Hematopoietic multipotent progenitor cell treated with erythropoietin and hydrocortisone succinate and interleukin-3 and kit ligand, for 4 days (in vitro differentiated cells): Measurements from ENCODE around the gene SRRD.
"Not testable (repeated sequence)": the region's sequence is repeated elsewhere in the genome, so short reads cannot be mapped to it uniquely, and the experiment has no call there.

ENCODE experiments used
- DNase-seq: peaks from one replicate; pipeline ENCODE4 v3.0.0-alpha.2; 2015

Gene SRRD

GRCh38 chr22:26525946-26526564 is 42.4 kb downstream of the SRRD start:
- DNase-seq = no peak

DNA sequence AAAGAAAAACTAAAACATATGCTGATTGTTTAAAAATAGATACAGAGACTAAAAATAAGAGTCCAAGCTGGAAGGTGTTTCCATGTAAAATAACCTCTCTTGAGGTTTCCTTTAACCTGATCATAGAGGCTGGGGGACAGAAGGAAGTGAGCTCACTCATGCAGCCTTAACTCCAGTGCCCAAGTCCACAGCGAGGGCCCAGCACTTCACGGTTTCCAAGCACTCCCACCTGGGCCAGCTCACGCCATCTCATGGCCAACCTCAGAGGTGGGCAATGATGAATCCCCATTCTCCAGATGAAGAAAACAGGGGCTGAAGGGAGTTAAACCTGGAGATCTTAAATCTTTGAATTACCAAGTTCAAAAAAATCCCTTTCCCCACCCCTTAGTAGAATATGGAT is 43.5 kb downstream of the SRRD start:
- DNase-seq = no peak

DNA sequence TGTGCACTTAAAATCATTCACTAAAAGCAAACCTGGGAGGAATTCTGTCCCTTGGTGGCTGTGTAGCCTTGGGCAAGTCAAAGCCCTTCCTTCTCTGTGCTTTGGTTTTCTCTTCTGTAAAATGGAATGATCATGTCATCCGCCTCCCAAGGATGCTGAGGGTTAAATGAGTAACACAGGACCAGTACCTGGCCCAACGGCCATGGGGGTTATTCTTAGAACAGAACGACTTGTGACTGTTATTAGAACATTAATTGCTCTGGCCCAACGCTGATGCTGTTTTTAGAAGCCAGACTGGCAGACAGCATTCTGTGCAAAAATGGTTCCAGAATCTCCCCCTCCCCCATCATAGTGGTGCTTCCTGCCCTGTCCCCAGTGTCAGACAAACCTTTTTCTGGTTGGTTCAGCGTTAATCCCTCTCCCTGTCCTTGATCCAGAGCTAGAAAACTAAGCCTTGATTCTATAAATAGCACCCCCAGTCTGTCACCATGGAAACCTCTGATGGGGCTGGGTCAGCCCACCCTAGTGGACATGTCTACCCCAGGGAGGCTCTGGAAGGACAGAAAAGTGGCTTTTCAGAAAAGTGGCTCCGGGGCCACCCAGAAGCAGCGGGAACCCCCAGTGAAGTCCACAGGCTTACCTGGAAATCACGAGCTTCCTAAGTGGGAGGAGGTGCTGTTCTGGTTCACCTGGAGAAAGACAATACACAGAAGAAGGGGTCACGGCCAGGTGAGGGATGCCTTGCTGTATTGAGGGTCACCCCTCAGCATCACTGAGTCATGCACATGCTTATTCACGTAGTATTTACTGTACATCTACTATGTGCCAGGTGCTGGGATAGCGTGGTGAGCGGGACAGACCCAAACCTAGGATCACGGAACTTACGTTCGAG is 44.1 kb downstream of the SRRD start:
- no peak for DNase-seq

DNA sequence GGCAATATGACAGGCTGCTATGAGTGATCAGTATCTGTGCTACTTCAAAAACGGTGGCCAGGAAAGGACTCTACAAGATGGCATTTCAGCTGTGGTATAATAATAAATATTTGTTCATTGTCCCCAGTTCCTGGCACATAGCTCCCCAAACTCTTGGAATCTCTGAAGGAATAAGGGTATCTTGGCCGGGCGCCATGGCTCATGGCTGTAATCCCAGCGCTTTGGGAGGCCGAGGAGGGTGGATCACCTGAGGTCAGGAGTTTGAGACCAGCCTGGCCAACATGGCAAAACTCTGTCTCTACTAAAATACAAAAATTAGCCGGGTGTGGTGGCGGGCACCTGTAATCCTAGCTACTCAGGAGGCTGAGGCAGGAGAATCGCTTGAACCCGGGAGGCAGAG is 44.8 kb downstream of the SRRD start:
- DNase-seq = not testable (repeated sequence)

GRCh38 chr22:26529345-26529744 is 45.7 kb downstream of the SRRD start:
- no peak for DNase-seq

DNA sequence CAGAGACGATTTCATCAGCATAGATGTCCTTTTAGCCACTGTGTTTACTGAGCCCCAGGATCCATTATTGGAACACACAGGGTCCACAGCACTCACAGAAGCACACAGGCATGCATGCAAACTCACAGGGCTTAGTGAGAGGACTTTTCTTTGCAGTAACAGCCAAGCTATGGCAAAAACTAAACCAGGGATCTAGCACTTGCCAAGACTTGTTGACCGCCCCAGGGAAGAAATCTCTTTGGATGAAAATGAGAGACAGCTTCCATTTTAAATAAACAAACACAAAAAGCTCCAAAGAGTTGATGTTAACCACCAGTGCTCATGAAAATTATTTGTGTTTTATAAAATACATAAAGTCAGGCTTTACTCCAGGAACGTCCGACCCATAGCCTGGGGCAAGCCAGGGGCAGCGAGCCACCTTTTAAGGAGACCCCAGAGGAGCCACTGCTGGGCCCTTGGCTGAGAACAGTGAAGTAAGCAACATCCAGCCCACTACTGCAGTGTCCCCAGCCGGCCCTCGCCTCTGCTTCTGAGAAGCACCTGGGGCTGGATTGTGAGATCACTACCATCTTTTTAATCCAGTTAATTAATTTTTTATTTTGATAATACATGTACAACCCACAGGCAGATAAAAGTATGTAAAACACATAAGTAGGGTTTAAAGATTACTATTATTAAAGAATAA is 50.6 kb downstream of the SRRD start:
- DNase-seq = no peak

DNA sequence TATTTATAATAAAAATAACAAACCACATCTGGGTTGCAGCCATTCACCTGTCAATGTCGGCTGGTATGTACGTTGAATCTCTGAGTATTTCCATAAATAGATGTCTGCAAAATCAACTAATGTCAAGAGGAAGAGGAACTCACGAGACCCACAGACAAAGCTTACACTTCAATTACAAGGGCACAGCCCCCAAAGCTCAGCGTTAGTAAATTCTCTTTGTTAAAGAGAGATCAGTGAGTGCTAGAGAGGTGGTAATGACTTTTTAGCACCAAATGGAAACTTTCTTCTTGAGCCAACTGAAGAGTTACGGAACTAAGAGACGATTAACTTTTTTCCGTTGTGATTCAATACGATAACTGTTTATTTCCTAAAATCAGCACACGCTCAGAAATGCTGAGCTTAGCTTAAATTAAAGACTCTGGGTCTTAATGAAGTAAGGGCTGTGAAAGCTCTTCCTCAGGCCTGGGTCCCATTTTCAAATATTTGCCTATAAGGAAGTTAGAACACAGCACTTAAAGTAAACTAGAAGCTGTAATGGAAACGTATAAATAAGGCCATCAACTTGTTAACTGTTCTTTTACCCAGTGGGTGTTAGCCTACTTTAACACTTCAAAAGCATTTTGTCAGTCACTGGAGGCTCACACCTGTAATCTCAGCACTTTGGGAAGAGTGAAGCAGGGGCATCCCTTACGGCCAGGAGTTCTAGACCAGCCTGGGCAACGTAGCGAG is 51.4 kb downstream of the SRRD start:
- no peak for DNase-seq

- DNase-seq = no peak
Observed at GRCh38 chr22:26535603-26535908, 51.9 kb downstream of the SRRD start.

GRCh38 chr22:26536056-26536761 is 52.5 kb downstream of the SRRD start:
- no peak for DNase-seq

GRCh38 chr22:26536762-26537134 is 53.1 kb downstream of the SRRD start:
- DNase-seq = no peak

- DNase-seq = no peak
Observed at GRCh38 chr22:26540119-26540518, 56.4 kb downstream of the SRRD start.

- DNase-seq = no peak
Observed at GRCh38 chr22:26541167-26541819, 57.6 kb downstream of the SRRD start.

GRCh38 chr22:26542831-26543230 is 59.2 kb downstream of the SRRD start:
- peak; percentile 68 for DNase-seq
